RWPE2 (cell line): ENCODE measurements around the gene EXOC6B.

Experiments
- ATAC-seq: fragments of 200-7000 bp; cut with Tn5 transposase; 3 replicates; pipeline ENCODE4 v1.9.1; 2021; ENCODE audit warnings: low read depth
- DNase-seq: peaks from one replicate; pipeline ENCODE4 v3.0.0-alpha.2; 2020; ENCODE audit warnings: low spot score
- H3K27ac ChIP-seq: fragments of 450-650 bp; 2 replicates; pipeline ENCODE4 v1.5.1; 2017; ENCODE audit warnings: mild to moderate bottlenecking; ENCODE audit not compliant: poor library complexity, severe bottlenecking
- H3K27me3 ChIP-seq: fragments of 250-450 bp; sonication (Bioruptor Pico); 2 replicates; pipeline ENCODE4 v1.5.1; 2021; ENCODE audit warnings: mild to moderate bottlenecking, moderate library complexity; ENCODE audit not compliant: insufficient read depth, poor library complexity, severe bottlenecking
- H3K36me3 ChIP-seq: fragments of 250-450 bp; sonication (Bioruptor Pico); 2 replicates; pipeline ENCODE4 v1.5.1; 2020; ENCODE audit warnings: low read depth, mild to moderate bottlenecking, moderate library complexity
- H3K4me1 ChIP-seq: fragments of 250-450 bp; sonication (Bioruptor Pico); 2 replicates; pipeline ENCODE4 v1.5.1; 2021; ENCODE audit warnings: mild to moderate bottlenecking, moderate library complexity; ENCODE audit not compliant: insufficient read depth, poor library complexity, severe bottlenecking
- H3K4me3 ChIP-seq: fragments of 250-450 bp; sonication (Bioruptor Pico); 2 replicates; pipeline ENCODE4 v1.5.1; 2021; ENCODE audit warnings: mild to moderate bottlenecking, moderate library complexity; ENCODE audit not compliant: severe bottlenecking
- H3K9me3 ChIP-seq: fragments of 250-450 bp; sonication (Bioruptor Pico); 2 replicates; pipeline ENCODE4 v1.5.1; 2021; ENCODE audit warnings: mild to moderate bottlenecking, moderate library complexity; ENCODE audit not compliant: severe bottlenecking
- CTCF ChIP-seq: fragments of 450-650 bp; IDR thresholded peaks from one replicate; pipeline ENCODE4 v1.5.1; 2017; ENCODE audit warnings: mild to moderate bottlenecking, moderate library complexity; ENCODE audit not compliant: poor library complexity, severe bottlenecking

Gene EXOC6B

GRCh38 chr2:72135921-72136320 lies 689.9 kb downstream of the EXOC6B start:
- Histone ChIP-seq H3K36me3 (peaks cover 4% of the 10 kb centered on the region; the same call in 1 of the 2 replicates), H3K27me3 (no peaks in the 10 kb centered on the region), H3K4me3 (no peak overlapping the region), H3K9me3 (no peaks in the 10 kb centered on the region), H3K27ac (no peak overlapping the region), H3K4me1 (peaks cover 3% of the 10 kb centered on the region)
- TF ChIP-seq CTCF = no peak
- DNase-seq (peak; percentile 18), ATAC-seq (no peak)

GRCh38 chr2:72134997-72135800 lies 690.6 kb downstream of the EXOC6B start:
- H3K4me3 ChIP-seq = no peak overlapping the region
- H3K4me1 ChIP-seq = peaks cover 5% of the 10 kb centered on the region
- no peaks in the 10 kb centered on the region for H3K9me3 ChIP-seq
- no peak for TF ChIP-seq CTCF
- ATAC-seq = no peak
- no peaks in the 10 kb centered on the region for H3K27me3 ChIP-seq
- peak; percentile 46 for DNase-seq
- H3K36me3 ChIP-seq = peaks cover 4% of the 10 kb centered on the region; the same call in 1 of the 2 replicates
- H3K27ac ChIP-seq = no peak overlapping the region

- no peak for TF ChIP-seq CTCF
- H3K9me3 ChIP-seq = no peaks in the 10 kb centered on the region
- H3K4me1 ChIP-seq = peaks cover 12% of the 10 kb centered on the region
- no peak for ATAC-seq
- no peak overlapping the region for H3K4me3 ChIP-seq
- H3K36me3 ChIP-seq = peaks cover 4% of the 10 kb centered on the region; the same call in 1 of the 2 replicates
- DNase-seq = peak; percentile 39
- H3K27ac ChIP-seq = no peak overlapping the region
- no peaks in the 10 kb centered on the region for H3K27me3 ChIP-seq
Observed at GRCh38 chr2:72134408-72134996, 691.3 kb downstream of the EXOC6B start.

- Histone ChIP-seq H3K4me3 (no peak overlapping the region), H3K27me3 (no peaks in the 10 kb centered on the region), H3K36me3 (peaks cover 4% of the 10 kb centered on the region; the same call in 1 of the 2 replicates), H3K27ac (no peak overlapping the region), H3K4me1 (peaks cover 10% of the 10 kb centered on the region), H3K9me3 (no peaks in the 10 kb centered on the region)
- no peak for ATAC-seq
- TF ChIP-seq CTCF = no peak
- DNase-seq = peak; percentile 30
Observed at GRCh38 chr2:72133721-72134407, 692.0 kb downstream of the EXOC6B start.
